Heart left ventricle (tissue), 16 donors: ENCODE results near the gene WSCD2. TPM values are rescaled to one million over a fixed set of nuclear protein-coding genes. Genes with fewer than 3 reads are reported as not detected.

Experiments used
- ATAC-seq, 4 donors: fragments of 200-7000 bp; cut with Tn5 transposase; one replicate each; pipeline ENCODE4 v1.9.1; 2020 to 2022; ENCODE audit warnings: moderate library complexity in 4 of 4, mild to moderate bottlenecking in 3 of 4, moderate number of reproducible peaks in 1 of 4
- DNase-seq, 5 donors: peaks; one replicate each; pipeline ENCODE4 v3.0.0-alpha.2; 2020
- H3K27ac ChIP-seq, 12 donors: fragments of 200-600 bp; sonication (generic) in 4 of 12; one replicate each; pipeline versions ENCODE4 v1.5.0 to v1.8.0; 2016 to 2022; ENCODE audit warnings: mild to moderate bottlenecking in 2 of 12
- H3K27me3 ChIP-seq, 9 donors: fragments of 200-600 bp; sonication (generic) in 2 of 9; one replicate each; pipeline versions ENCODE4 v1.5.1 to v1.8.0; 2016 to 2022; ENCODE audit warnings: mild to moderate bottlenecking in 3 of 9
- H3K36me3 ChIP-seq, 9 donors: fragments of 200-600 bp; sonication (generic) in 2 of 9; one replicate each; pipeline versions ENCODE4 v1.5.0 to v1.8.0; 2018 to 2022; ENCODE audit warnings: mild to moderate bottlenecking in 2 of 9
- H3K4me1 ChIP-seq, 12 donors: fragments of 200-600 bp; sonication (generic) in 4 of 12; one replicate each; pipeline versions ENCODE4 v1.5.0 to v1.8.0; 2016 to 2022; ENCODE audit warnings: mild to moderate bottlenecking in 3 of 12
- H3K4me3 ChIP-seq, 12 donors: fragments of 200-600 bp; sonication (generic) in 4 of 12; one replicate each; pipeline versions ENCODE4 v1.5.0 to v1.8.0; 2017 to 2022; ENCODE audit warnings: mild to moderate bottlenecking in 9 of 12, moderate library complexity in 4 of 12
- H3K9me3 ChIP-seq, 12 donors: fragments of 200-600 bp; sonication (generic) in 4 of 12; one replicate each; pipeline versions ENCODE4 v1.5.0 to v1.8.0; 2016 to 2022; ENCODE audit warnings: mild to moderate bottlenecking in 1 of 12
- POLR2A ChIP-seq, 2 donors: fragments of 450-650 bp; IDR thresholded peaks; one replicate each; pipeline ENCODE4 v1.6.1; 2017; ENCODE audit warnings: antibody characterized with exemption in 2 of 2, mild to moderate bottlenecking in 2 of 2, moderate library complexity in 2 of 2
- WGBS, 4 donors: extraction: QIAGEN DNeasy Blood & Tissue Kit in 2 of 4; methylation state at CpG; one replicate each; pipeline versions ENCODE4 v1.1.5 to v1.1.7; 2013 to 2018; 5-methylcytosine and 5-hydroxymethylcytosine counted together
- intact Hi-C, 10 donors: fragments of 100-400 bp; cut with DNase I; formaldehyde crosslinking; loops; one replicate each; pipeline versions ENCODE4 v1.11.1 to v1.14.2; 2022
- polyA plus RNA-seq, 2 donors: library from polyadenylated mRNA; stranded (reverse); fragments of 200-250 nt; gene quantifications; one replicate each; pipeline ENCODE4 v1.2.3, GENCODE V29; 2013
- total RNA-seq, 9 donors: library from RNA; depleted of rRNA in 2 of 9; stranded (reverse); fragments of >200 nt in 2 of 9; fragmentation: NEBNext Ultra II Directional in 3 of 9; extraction: Animal tissue kit (Norgen Biotek cat#: 25700) in 3 of 9; gene quantifications; one replicate each; pipeline versions ENCODE4 v1.1.0 to v1.2.4, GENCODE V29; 2016 to 2023
- TF ChIP-seq, protein P1 (sequence below), 12 donors: fragments of 200-600 bp; sonication (generic) in 4 of 12; IDR thresholded peaks; one replicate each; pipeline versions ENCODE4 v1.5.0 to v1.8.0; 2018 to 2022; ENCODE audit warnings: antibody characterized with exemption in 12 of 12, mild to moderate bottlenecking in 5 of 12
- donor health status: ischemic (EF 13 %, LVEDD 7.1; RV severe dilation, severe dysfunction).
- donor health status: healthy with polysubstance abuse.
- donor health status: DM: no; HTN: yes; CAD: no.
- donor health status: DM: no; HTN: no; CAD: no.
- donor health status: ischemic (EF 25% LVEDD 6.9; RV normal size, moderate dysfunction).
- donor health status: ischemic (EF 25% LVEDD 5.7; RV mildly dilated, moderate dysfunction).
- donor health status: healthy.
- donor health status: DM: yes; HTN: yes; CAD: no.
- donor health status: ischemic (EF 35%, LVEDD 5.7; RV mildly dilated, moderate dysfunction).
- donor health status: nonischemic (EF 11% LVEDD 7.7; RV severe dilation, severe dysfunction).
- donor health status: DM: yes; HTN: yes; CAD: no.
- donor health status: PGD.
- donor health status: ischemic (EF 29% LVEDD 5.4; RV normal size, mild dysfunction).
- donor health status: nonischemic (EF 23%, LVEDD 6.1; RV moderate dilation, normal function).

Gene WSCD2
- total and polyA plus RNA-seq, 11 donors, result 0.07 to 2.5 (median 0.49) TPM; not detected in 3

DNA sequence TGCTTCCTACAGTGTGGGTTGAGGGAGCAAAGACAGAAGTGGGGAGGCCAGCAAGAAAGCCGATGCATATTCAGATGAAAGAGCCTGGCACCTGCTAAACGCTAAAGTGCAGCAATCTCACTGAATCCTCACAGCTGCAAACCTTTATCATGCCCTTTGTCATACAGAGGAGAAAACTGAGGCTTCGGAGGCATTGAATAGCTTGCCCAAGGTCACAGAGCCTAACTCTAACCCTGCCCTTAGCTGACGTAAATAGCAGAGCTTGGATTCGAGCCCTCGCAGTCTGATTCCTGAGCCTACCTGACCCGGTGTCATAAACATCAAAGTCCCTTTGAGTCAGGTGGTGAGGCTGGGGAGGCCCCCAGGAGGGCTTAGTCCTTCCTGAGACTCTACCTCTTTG is 155.1 kb downstream of the WSCD2 start:
- H3K4me3 ChIP-seq, result no peak overlapping the region
- intact Hi-C loops, result no loop called here
- TF ChIP-seq POLR2A (IDR thresholded peaks at IDR 0.05), result no peak
- TF ChIP-seq, protein P1, sequence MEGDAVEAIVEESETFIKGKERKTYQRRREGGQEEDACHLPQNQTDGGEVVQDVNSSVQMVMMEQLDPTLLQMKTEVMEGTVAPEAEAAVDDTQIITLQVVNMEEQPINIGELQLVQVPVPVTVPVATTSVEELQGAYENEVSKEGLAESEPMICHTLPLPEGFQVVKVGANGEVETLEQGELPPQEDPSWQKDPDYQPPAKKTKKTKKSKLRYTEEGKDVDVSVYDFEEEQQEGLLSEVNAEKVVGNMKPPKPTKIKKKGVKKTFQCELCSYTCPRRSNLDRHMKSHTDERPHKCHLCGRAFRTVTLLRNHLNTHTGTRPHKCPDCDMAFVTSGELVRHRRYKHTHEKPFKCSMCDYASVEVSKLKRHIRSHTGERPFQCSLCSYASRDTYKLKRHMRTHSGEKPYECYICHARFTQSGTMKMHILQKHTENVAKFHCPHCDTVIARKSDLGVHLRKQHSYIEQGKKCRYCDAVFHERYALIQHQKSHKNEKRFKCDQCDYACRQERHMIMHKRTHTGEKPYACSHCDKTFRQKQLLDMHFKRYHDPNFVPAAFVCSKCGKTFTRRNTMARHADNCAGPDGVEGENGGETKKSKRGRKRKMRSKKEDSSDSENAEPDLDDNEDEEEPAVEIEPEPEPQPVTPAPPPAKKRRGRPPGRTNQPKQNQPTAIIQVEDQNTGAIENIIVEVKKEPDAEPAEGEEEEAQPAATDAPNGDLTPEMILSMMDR (IDR thresholded peaks at IDR 0.05), result no peak
- no peaks in the 10 kb centered on the region for H3K9me3 ChIP-seq
- no peak for DNase-seq
- H3K4me1 ChIP-seq, result peaks cover 0 to 19% (median 4%) of the 10 kb centered on the region in 12 donors
- H3K36me3 ChIP-seq, result no peaks in the 10 kb centered on the region
- H3K27me3 ChIP-seq, result peaks cover 0 to 3% (median 0%) of the 10 kb centered on the region in 9 donors
- H3K27ac ChIP-seq, result no peak overlapping the region
- WGBS, 4 donors, result 63 to 78% (median 71%) methylated on average over 7 of the region's 7 CpGs
- no peak for ATAC-seq

DNA sequence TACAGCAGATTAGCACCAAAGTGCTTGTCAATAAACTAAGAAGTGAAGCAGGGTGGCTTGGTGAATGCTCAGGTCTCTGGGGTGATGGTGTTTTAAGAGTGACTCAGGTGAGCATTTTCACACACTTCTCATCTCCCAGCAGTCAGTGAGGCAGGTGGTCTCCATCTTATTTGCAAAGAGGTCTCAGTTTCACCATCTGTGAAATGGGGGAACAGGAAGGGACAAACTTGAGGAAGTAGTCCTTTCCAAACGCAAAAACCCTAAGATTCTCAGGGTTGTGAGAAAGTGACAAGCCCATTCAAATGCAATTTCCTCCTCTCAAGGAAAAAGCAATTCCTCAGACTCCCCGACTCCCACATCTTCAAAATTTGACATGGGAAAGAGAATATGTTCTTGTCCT is 155.9 kb downstream of the WSCD2 start:
- no peak for TF ChIP-seq POLR2A (IDR thresholded peaks at IDR 0.05)
- TF ChIP-seq, protein P1 (IDR thresholded peaks at IDR 0.05), result no peak

DNA sequence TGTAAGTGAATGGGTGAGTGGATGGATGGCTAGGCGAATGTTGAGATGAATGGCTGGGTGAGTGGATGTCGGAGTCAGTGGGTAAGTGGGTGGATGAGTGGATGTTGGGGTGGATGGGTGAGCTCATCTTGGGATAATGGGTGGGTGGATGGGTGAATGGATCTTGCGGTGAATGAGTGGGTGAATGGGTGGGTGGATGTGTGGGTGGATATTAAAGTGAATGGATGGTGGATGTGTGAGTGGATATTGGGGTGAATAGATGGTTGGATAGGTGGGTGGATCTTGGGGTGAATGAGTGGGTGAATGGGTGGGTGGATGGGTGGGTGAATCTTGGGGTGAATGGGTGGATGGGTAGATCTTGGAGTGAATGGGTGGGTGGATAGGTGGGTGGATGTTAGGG is 158.1 kb downstream of the WSCD2 start:
- 97% methylated on average over 3 of the region's 3 CpGs for WGBS, 4 donors
- no peak for ATAC-seq
- TF ChIP-seq, protein P1 (IDR thresholded peaks at IDR 0.05), result no peak
- TF ChIP-seq POLR2A (IDR thresholded peaks at IDR 0.05), result no peak

More for the DNA sequence above, 155.9 kb downstream of the WSCD2 start:
- WGBS, 4 donors, result 35 to 45% (median 39%) methylated on average over 2 of the region's 2 CpGs
- H3K27ac ChIP-seq, result no peak overlapping the region
- peaks cover 0 to 3% (median 0%) of the 10 kb centered on the region in 9 donors for H3K27me3 ChIP-seq
- peaks cover 0 to 6% (median 0%) of the 10 kb centered on the region in 9 donors for H3K36me3 ChIP-seq
- H3K4me3 ChIP-seq, result no peak overlapping the region
- peaks cover 0 to 27% (median 7%) of the 10 kb centered on the region in 12 donors for H3K4me1 ChIP-seq
- intact Hi-C loops, result no loop called here
- ATAC-seq (no peak), DNase-seq (no peak)
- no peaks in the 10 kb centered on the region for H3K9me3 ChIP-seq

DNA sequence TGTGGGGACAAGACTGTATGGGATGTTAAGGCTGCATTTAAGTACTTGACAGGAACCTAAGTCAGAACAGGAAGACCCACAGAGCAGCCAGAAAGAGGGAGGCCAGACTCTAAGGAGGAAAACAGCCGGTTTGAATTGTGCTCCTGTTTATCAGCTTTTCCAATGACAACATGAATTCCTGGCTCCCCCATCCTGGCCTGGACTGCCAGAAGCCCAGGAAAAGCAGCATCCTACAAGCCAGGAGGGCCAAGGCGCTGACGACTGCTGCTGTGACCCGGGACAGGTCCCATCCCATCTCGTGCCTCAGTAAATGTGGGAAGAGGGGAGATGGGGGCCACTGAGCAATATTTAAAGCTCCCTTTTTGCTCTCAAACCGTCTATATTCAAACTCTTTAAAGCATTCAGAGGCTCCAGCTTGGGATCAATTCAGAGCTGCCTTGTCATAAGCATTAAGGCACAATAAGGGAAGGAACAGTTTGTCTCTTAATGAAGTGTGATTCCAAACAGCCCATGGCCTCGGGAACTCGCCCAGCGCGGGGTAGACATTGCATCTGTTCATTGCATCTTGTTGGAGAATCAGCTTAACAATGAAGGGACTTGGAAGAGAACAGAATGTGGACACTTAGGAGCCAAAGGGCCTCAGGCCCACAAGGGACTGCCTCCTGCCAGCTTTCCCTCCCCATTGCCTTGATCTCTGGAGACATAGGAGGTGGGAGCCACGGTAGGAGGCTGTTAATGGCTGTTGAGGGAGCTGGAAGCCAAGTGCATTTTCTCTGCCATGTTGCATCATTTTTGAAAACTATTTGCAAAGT is 160.5 kb downstream of the WSCD2 start:
- Histone ChIP-seq H3K9me3 (no peaks in the 10 kb centered on the region), H3K4me1 (peaks cover 0 to 24% (median 6%) of the 10 kb centered on the region in 12 donors), H3K27ac (peak overlapping the region in 9 of 12 donors; percentile 28 to 83 (median 55)), H3K36me3 (peaks cover 0 to 36% (median 17%) of the 10 kb centered on the region in 9 donors), H3K4me3 (no peak overlapping the region), H3K27me3 (peaks cover 0 to 3% (median 0%) of the 10 kb centered on the region in 9 donors)
- TF ChIP-seq POLR2A (IDR thresholded peaks at IDR 0.05), result no peak
- TF ChIP-seq, protein P1 (IDR thresholded peaks at IDR 0.05), result no peak
- ATAC-seq (peak; percentile 57 to 74 (median 64)), DNase-seq (peak in 3 of 5 donors; percentile 39 to 67 (median 44))
- WGBS, 4 donors, result 30 to 39% (median 33%) methylated on average over 9 to 11 of the region's 11 CpGs
- intact Hi-C loops, result no loop called here

More for the DNA sequence above, 158.1 kb downstream of the WSCD2 start:
- H3K4me1 ChIP-seq, result peaks cover 0 to 33% (median 8%) of the 10 kb centered on the region in 12 donors
- H3K9me3 ChIP-seq, result no peaks in the 10 kb centered on the region
- peaks cover 0 to 3% (median 0%) of the 10 kb centered on the region in 9 donors for H3K27me3 ChIP-seq
- H3K27ac ChIP-seq, result no peak overlapping the region
- intact Hi-C loops, result no loop called here
- H3K4me3 ChIP-seq, result no peak overlapping the region
- peaks cover 0 to 23% (median 10%) of the 10 kb centered on the region in 9 donors for H3K36me3 ChIP-seq
- DNase-seq, result no peak
